ENCODE data around the gene MUS81.

MUS81 gene

GRCh38 chr11:65870706-65871681 lies 10.8 kb downstream of the MUS81 start:
- H3K27ac ChIP-seq, result no peak overlapping the region
- no peak for DNase-seq (ENCODE audit: low read depth, low spot score)

- DNase-seq (ENCODE audit: low read depth, low spot score), result no peak
- peak overlapping the region; percentile 35 for H3K27ac ChIP-seq
Observed at GRCh38 chr11:65871811-65872548, 11.7 kb downstream of the MUS81 start.

DNA sequence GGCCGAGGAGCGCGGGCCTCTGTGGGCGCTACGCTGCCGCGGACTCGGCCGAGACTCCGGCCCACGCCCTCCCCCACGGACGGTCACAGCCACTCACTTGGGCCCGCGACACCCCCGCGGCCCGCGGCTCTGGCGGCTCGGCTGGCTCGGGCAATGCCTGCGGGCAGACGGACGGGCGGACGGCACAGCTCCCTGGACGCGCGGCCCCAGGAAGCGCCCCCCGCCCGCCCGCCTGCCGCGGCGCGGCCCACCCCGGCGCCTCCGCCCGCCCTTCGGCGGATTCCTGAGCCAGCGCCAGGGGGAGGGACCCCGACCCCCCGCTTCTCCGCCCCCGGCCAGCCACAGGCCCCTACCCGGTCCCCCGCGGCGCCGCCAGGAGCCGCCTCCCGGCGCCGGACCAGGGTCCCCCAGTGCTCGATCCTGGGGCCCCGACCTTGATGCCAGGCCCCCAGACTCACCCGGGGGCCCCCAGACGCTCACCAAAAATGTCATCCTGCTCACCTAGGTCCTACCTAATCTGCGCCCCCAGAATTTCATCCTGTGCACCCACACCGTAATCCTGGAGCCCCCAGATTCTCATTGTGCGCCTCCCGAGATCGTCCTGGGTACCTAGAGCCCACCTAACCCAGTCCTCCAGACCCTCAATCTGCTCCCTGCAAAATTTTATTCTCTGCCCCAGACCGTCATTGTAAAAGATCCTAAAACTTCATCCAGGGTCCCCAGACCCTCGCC lies 12.5 kb downstream of the MUS81 start, which contains the start of gene EFEMP2:
EFEMP2 (minus strand) TSS at position 215 of the 732 bp plus-strand sequence. CDS start 446 bp downstream, outside the sequence.
- H3K27ac ChIP-seq, result peak within 1 kb of the TSS; percentile 35
- DNase-seq (ENCODE audit: low read depth, low spot score), result no peak

GRCh38 chr11:65873318-65874156 lies 13.3 kb downstream of the MUS81 start:
- no peak for DNase-seq (ENCODE audit: low read depth, low spot score)

DNA sequence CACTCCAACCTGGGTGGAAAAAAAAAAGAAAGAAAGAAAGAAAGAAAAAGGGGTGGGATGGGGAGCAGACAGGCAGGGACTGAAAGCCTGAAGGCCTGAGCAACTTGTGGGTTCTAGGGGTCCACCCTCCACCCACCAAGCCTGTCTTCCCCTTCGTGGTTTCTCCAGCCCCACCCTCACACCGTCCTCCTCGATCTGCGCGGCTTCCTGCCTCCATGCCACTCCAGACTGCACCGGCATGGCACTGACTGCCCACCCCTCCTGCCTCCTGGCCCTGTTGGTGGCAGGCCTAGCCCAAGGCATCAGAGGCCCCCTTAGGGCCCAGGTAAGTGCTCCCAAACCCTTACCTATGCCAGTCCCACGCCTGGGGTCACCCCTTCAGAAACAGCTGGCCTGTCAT lies 19.4 kb downstream of the MUS81 start, which contains the start of gene CTSW:
CTSW (plus strand) TSS at position 221 of the 400 bp plus-strand sequence; CDS start at position 239, 18 bp downstream.
- DNase-seq (ENCODE audit: low read depth, low spot score), result no peak

More at GRCh38 chr11:65873318-65874156, 13.3 kb downstream of the MUS81 start:
- H3K27ac ChIP-seq, result peak overlapping the region; percentile 35

DNA sequence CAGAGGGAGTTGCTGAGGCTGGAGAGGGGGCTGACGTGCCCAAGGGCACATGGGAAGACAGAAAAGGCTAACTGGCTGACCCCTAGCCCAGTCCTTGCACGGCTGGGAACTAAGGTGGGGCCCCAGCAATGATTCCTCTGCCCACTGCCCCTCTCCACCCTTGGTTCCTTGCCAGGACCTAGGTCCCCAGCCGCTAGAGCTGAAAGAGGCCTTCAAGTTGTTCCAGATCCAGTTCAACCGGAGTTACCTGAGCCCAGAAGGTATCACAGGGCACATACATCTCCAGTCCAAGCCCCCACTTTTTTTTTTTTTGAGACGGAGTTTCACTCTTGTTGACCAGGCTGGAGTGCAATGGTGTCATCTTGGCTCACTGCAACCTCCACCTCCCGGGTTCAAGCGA lies 19.8 kb downstream of the MUS81 start:
- DNase-seq (ENCODE audit: low read depth, low spot score), result no peak
- H3K27ac ChIP-seq, result no peak overlapping the region

More for the DNA sequence above, 19.4 kb downstream of the MUS81 start, which contains the start of gene CTSW:
- no peak within 1 kb of the TSS for H3K27ac ChIP-seq

DNA sequence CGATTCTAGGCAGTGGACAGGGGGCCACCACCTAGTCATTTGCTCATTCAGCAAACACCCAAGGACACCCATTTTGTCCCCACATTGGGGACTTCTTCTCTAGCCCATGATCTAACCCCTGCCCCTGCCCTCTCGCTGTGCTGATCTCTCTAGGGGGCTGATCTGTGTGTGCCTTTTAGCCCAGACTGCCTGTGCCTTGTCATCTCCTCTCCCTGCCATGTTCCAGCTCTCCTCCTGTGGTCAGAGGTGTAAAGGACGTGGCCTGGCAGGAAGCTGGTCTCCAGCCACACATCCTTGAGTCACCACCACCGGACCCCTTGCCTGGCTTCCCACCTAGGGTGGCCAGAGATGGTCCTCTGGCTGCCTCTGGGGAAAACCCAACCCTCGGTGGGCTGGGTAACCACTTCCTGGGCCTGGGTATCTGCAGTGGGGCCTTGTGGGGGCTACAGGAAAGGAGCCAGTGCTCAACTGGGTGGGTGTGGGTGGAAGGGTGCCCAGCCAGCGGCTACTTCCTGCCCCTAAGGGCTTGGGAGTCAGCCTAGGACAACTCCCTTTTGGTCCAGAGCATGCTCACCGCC lies 20.7 kb downstream of the MUS81 start:
- no peak overlapping the region for H3K27ac ChIP-seq
- no peak for DNase-seq (ENCODE audit: low read depth, low spot score)

- no peak for DNase-seq (ENCODE audit: low read depth, low spot score)
- H3K27ac ChIP-seq, result no peak overlapping the region
Observed at GRCh38 chr11:65882120-65883057, 22.2 kb downstream of the MUS81 start.

GRCh38 chr11:65883058-65883761 lies 23.0 kb downstream of the MUS81 start:
- DNase-seq (ENCODE audit: low read depth, low spot score), result no peak
- H3K27ac ChIP-seq, result no peak overlapping the region

GRCh38 chr11:65883786-65884715 lies 23.8 kb downstream of the MUS81 start:
- DNase-seq (ENCODE audit: low read depth, low spot score), result no peak
- H3K27ac ChIP-seq, result no peak overlapping the region

- DNase-seq (ENCODE audit: low read depth, low spot score), result no peak
- H3K27ac ChIP-seq, result no peak overlapping the region
Observed at GRCh38 chr11:65884716-65885092, 24.5 kb downstream of the MUS81 start.

- DNase-seq (ENCODE audit: low read depth, low spot score), result no peak
- no peak overlapping the region for H3K27ac ChIP-seq
Observed at GRCh38 chr11:65885231-65885630, 25.0 kb downstream of the MUS81 start.

GRCh38 chr11:65885808-65886536 lies 25.7 kb downstream of the MUS81 start:
- DNase-seq (ENCODE audit: low read depth, low spot score), result no peak
- no peak overlapping the region for H3K27ac ChIP-seq

DNA sequence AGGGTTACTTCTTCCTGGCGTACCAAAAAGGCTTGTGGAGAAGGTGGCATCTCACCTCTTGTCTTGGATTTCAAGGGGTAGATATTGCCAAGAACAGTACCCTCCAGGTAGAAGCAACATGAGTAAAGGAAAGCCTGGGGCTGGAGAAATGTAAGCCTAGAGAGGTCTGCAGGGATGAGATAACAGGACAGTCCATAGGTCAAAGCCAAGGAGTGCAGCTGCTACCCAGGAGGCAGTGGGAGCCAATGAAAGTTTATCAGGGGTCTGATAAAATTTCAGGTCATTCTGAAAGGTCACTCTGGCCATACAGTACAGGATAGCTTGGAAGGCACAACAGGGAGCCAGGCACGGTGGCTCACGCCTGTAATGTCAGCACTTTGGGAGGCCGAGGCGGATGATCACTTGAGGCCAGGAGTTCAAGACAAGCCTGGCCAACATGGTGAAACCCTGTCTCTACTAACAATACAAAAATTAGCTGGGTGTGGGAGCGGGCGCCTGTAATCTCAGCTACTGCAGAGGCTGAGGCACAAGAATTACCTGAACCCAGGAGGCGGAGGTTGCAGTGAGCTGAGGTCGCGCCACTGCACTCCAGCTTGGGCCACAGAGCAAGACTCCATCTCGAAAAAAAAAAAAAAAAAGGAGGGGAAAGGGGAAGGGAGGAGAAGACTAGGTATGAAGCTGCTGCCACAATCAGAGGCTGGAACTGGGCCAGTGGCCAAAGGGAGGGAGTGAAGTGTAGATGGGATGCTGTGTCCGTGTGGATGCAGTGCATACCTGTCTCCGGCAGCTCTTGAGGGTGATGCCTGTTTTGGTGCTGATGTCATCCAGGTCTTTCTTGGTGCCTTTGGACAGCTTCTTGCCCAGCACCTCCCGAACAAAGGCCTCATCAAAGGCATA lies 26.8 kb downstream of the MUS81 start:
- no peak for DNase-seq (ENCODE audit: low read depth, low spot score)
- peak overlapping the region; percentile 100 for H3K27ac ChIP-seq

GRCh38 chr11:65887723-65888162 lies 27.5 kb downstream of the MUS81 start:
- no peak for DNase-seq (ENCODE audit: low read depth, low spot score)
- H3K27ac ChIP-seq, result peak overlapping the region; percentile 100
